H1 (cell line): ENCODE measurements around the gene SLC25A47. TPM values are rescaled to one million over a fixed set of nuclear protein-coding genes. Genes with fewer than 3 reads are reported as not detected.

ENCODE experiments used
- CTCF ChIA-PET: fragments of 300-600 bp; sonication (Branson Sonifier 250); formaldehyde crosslinking; loops from one replicate; lab custom pipeline; 2021; ENCODE audit not compliant: partially characterized antibody; lab: Charles Lee
- POLR2A ChIA-PET: fragments of 300-600 bp; sonication (Branson Sonifier 250); formaldehyde crosslinking; loops from one replicate; lab custom pipeline; 2021; ENCODE audit warnings: inconsistent platforms; ENCODE audit not compliant: partially characterized antibody; lab: Charles Lee
- DNase-seq, 2 experiments: peaks; one replicate each; pipeline versions ENCODE4 v3.0.0 to v3.0.0-alpha.2; 2010 to 2022; ENCODE audit warnings: low spot score in 2 of 2, low read depth in 1 of 2, mixed read lengths in 1 of 2
- FAIRE-seq: peaks from 2 replicates; lab custom pipeline; 2011; peaks lifted over from hg19 to GRCh38; lab: Jason Lieb, UNC
- H2AFZ ChIP-seq: 2 replicates; pipeline ENCODE4 v1.8.1; 2012; ENCODE audit warnings: low read length, inconsistent platforms
- H2AK5ac ChIP-seq: 2 replicates; pipeline ENCODE4 v1.6.1; 2013; ENCODE audit warnings: low read depth, low read length
- H2BK120ac ChIP-seq: replicated peaks from 2 replicates; pipeline ENCODE3; 2013; ENCODE audit warnings: low read depth, low read length, inconsistent platforms
- H2BK12ac ChIP-seq: 2 replicates; pipeline ENCODE4 v1.6.1; 2013; ENCODE audit warnings: low read depth, low read length
- H2BK15ac ChIP-seq: 2 replicates; pipeline ENCODE4 v1.6.1; 2013; ENCODE audit warnings: low read length
- H2BK20ac ChIP-seq: 2 replicates; pipeline ENCODE4 v1.6.1; 2013; ENCODE audit warnings: low read length
- H2BK5ac ChIP-seq: 2 replicates; pipeline ENCODE4 v1.6.1; 2013; ENCODE audit warnings: low read depth, low read length
- H3K14ac ChIP-seq: 2 replicates; pipeline ENCODE4 v1.6.1; 2013; ENCODE audit warnings: inconsistent platforms; ENCODE audit not compliant: insufficient read length
- H3K18ac ChIP-seq: 2 replicates; pipeline ENCODE4 v1.6.1; 2013; ENCODE audit warnings: low read length; ENCODE audit errors: extremely low read depth
- H3K23ac ChIP-seq: 2 replicates; pipeline ENCODE4 v1.6.1; 2013; ENCODE audit warnings: inconsistent platforms; ENCODE audit not compliant: insufficient read length
- H3K23me2 ChIP-seq: 2 replicates; pipeline ENCODE4 v1.6.1; 2013; ENCODE audit warnings: low read depth, low read length
- H3K27ac ChIP-seq: 2 replicates; pipeline ENCODE4 v1.6.1; 2011; ENCODE audit warnings: low read depth, low read length, inconsistent platforms
- H3K27me3 ChIP-seq, 4 experiments: replicated peaks in 1 of 4; 1 replicate in 1 of 4; 2 replicates in 3 of 4; pipeline versions ENCODE4 v1.6.1 to v1.8.1; 2011 to 2013; ENCODE audit warnings: low read length in 3 of 4, mild to moderate bottlenecking in 3 of 4, inconsistent platforms in 2 of 4, mixed read lengths in 2 of 4, moderate library complexity in 1 of 4; ENCODE audit not compliant: control insufficient read depth in 3 of 4, insufficient read depth in 3 of 4; ENCODE audit errors: extremely low read depth in 1 of 4
- H3K36me3 ChIP-seq, 4 experiments: 2 replicates each; pipeline versions ENCODE4 v1.6.1 to v1.8.1; 2011 to 2013; ENCODE audit warnings: mild to moderate bottlenecking in 4 of 4, low read length in 3 of 4, moderate library complexity in 2 of 4, control low read depth in 1 of 4, inconsistent platforms in 1 of 4; ENCODE audit not compliant: insufficient read depth in 4 of 4, control insufficient read depth in 2 of 4
- H3K4ac ChIP-seq: replicated peaks from 2 replicates; pipeline ENCODE3; 2013; ENCODE audit warnings: low read length, low read depth, mixed read lengths, inconsistent platforms; ENCODE audit not compliant: insufficient read length
- H3K4me1 ChIP-seq, 4 experiments: replicated peaks in 1 of 4; 1 replicate in 1 of 4; 2 replicates in 3 of 4; pipeline versions ENCODE4 v1.6.1 to v1.8.1; 2011 to 2013; ENCODE audit warnings: low read length in 3 of 4, inconsistent platforms in 2 of 4, mixed read lengths in 1 of 4; ENCODE audit not compliant: insufficient read depth in 4 of 4, control insufficient read depth in 3 of 4
- H3K4me2 ChIP-seq, 2 experiments: 2 replicates each; pipeline versions ENCODE4 v1.6.1 to v1.8.1; 2011 to 2013; ENCODE audit warnings: low read depth in 2 of 2, low read length in 2 of 2, control low read depth in 1 of 2, inconsistent platforms in 1 of 2, mild to moderate bottlenecking in 1 of 2; ENCODE audit not compliant: insufficient read depth in 1 of 2
- H3K4me3 ChIP-seq, 4 experiments: fragments of 200-600, 300-600 bp in 1 of 4; sonication (generic), shearing (Covaris generic), sonication (Bioruptor Twin) in 1 of 4; 2 replicates each; pipeline versions ENCODE4 v1.5.1 to v1.8.1; 2011 to 2016; ENCODE audit warnings: low read length in 4 of 4, low read depth in 3 of 4, control low read depth in 2 of 4, inconsistent platforms in 2 of 4, mild to moderate bottlenecking in 2 of 4, mixed read lengths in 1 of 4, moderate library complexity in 1 of 4; ENCODE audit not compliant: insufficient read depth in 2 of 4; ENCODE audit errors: extremely low read depth in 1 of 4
- H3K56ac ChIP-seq: replicated peaks from 2 replicates; pipeline ENCODE3; 2013; ENCODE audit warnings: low read depth, mild to moderate bottlenecking, mixed read lengths, low read length, inconsistent platforms; ENCODE audit not compliant: insufficient read length
- H3K79me1 ChIP-seq: 2 replicates; pipeline ENCODE4 v1.6.1; 2013; ENCODE audit warnings: low read depth, low read length, control low read depth
- H3K79me2 ChIP-seq, 2 experiments: 2 replicates each; pipeline versions ENCODE4 v1.6.1 to v1.8.1; 2012 to 2013; ENCODE audit warnings: low read length in 2 of 2, mild to moderate bottlenecking in 2 of 2, inconsistent platforms in 1 of 2; ENCODE audit not compliant: insufficient read depth in 2 of 2, control insufficient read depth in 1 of 2
- H3K9ac ChIP-seq, 4 experiments: replicated peaks in 1 of 4; 1 replicate in 1 of 4; 2 replicates in 3 of 4; pipeline versions ENCODE4 v1.6.1 to v1.8.1; 2011 to 2013; ENCODE audit warnings: low read depth in 3 of 4, low read length in 3 of 4, control low read depth in 2 of 4, mild to moderate bottlenecking in 2 of 4, moderate library complexity in 2 of 4, inconsistent platforms in 1 of 4; ENCODE audit errors: extremely low read depth in 1 of 4
- H3K9me3 ChIP-seq, 2 experiments: 2 replicates each; pipeline versions ENCODE4 v1.6.1 to v1.8.1; 2012 to 2013; ENCODE audit warnings: mild to moderate bottlenecking in 2 of 2, moderate library complexity in 2 of 2, control low read depth in 1 of 2, inconsistent platforms in 1 of 2, low read depth in 1 of 2, low read length in 1 of 2, mixed read lengths in 1 of 2; ENCODE audit not compliant: insufficient read depth in 2 of 2
- H4K20me1 ChIP-seq, 2 experiments: replicated peaks in 1 of 2; 2 replicates each; pipeline versions ENCODE3 to v1.8.1; 2011 to 2013; ENCODE audit warnings: inconsistent platforms in 2 of 2, low read length in 2 of 2, mild to moderate bottlenecking in 1 of 2; ENCODE audit not compliant: insufficient read depth in 2 of 2, control insufficient read depth in 1 of 2
- H4K5ac ChIP-seq: 2 replicates; pipeline ENCODE4 v1.6.1; 2013; ENCODE audit warnings: low read length, low read depth, mixed read lengths, inconsistent platforms; ENCODE audit not compliant: insufficient read length
- H4K8ac ChIP-seq: 2 replicates; pipeline ENCODE4 v1.8.0; 2013; ENCODE audit warnings: mild to moderate bottlenecking, moderate library complexity, low read length, inconsistent platforms; ENCODE audit not compliant: insufficient read depth; ENCODE audit errors: extremely low read depth
- H4K91ac ChIP-seq: replicated peaks from 2 replicates; pipeline ENCODE3; 2013; ENCODE audit warnings: low read length, mixed read lengths, inconsistent platforms; ENCODE audit not compliant: insufficient read length
- POU5F1 ChIP-seq: IDR thresholded peaks from 2 replicates; pipeline ENCODE4 v1.6.1; 2011; ENCODE audit warnings: low read depth, mild to moderate bottlenecking, low read length, moderate library complexity
- WGBS, 2 experiments: shearing (Covaris generic) in 1 of 2; methylation state at CpG; one replicate each; pipeline versions ENCODE4 v1.1.6 to v1.1.7; 2013 to 2015; ENCODE audit warnings: low lambda C conversion rate in 2 of 2, mixed read lengths in 2 of 2, inconsistent platforms in 1 of 2, low coverage in 1 of 2, missing lambda C conversion rate in 1 of 2; ENCODE audit not compliant: insufficient replicate concordance in 2 of 2, insufficient coverage in 1 of 2, insufficient read length in 1 of 2; ENCODE audit errors: extremely low coverage in 1 of 2, missing lambda C conversion rate in 1 of 2; 5-methylcytosine and 5-hydroxymethylcytosine counted together
- polyA plus RNA-seq, 7 experiments: library from polyadenylated mRNA; depleted of rRNA in 3 of 7; stranded (reverse) in 5 of 7; unstranded in 2 of 7; fragments of >200 nt in 5 of 7; fragments of 200-250 nt in 2 of 7; gene quantifications; 1 replicate in 5 of 7; 2 replicates in 1 of 7; 4 replicates in 1 of 7; pipeline versions ENCODE4 v1.2.1 to v1.2.3, GENCODE V29; 2011 to 2013; ENCODE audit warnings: missing spikeins in 2 of 7, mixed read lengths in 2 of 7
- total RNA-seq: library from RNA; stranded (reverse); fragmentation: NEBNext Ultra II Directional; extraction: Animal tissue kit (Norgen Biotek cat#: 25700); gene quantifications from 2 replicates; pipeline ENCODE4 v1.2.1, GENCODE V29; 2021
- TF ChIP-seq, protein P1 (sequence below): IDR thresholded peaks from 2 replicates; pipeline ENCODE4 v1.6.1; 2012; ENCODE audit warnings: inconsistent platforms

SLC25A47 gene
- total and polyA plus RNA-seq, 2 of the 8 experiments (the other 6 are each of a cell fraction or from before 2014, with no cell fraction given): not detected

DNA sequence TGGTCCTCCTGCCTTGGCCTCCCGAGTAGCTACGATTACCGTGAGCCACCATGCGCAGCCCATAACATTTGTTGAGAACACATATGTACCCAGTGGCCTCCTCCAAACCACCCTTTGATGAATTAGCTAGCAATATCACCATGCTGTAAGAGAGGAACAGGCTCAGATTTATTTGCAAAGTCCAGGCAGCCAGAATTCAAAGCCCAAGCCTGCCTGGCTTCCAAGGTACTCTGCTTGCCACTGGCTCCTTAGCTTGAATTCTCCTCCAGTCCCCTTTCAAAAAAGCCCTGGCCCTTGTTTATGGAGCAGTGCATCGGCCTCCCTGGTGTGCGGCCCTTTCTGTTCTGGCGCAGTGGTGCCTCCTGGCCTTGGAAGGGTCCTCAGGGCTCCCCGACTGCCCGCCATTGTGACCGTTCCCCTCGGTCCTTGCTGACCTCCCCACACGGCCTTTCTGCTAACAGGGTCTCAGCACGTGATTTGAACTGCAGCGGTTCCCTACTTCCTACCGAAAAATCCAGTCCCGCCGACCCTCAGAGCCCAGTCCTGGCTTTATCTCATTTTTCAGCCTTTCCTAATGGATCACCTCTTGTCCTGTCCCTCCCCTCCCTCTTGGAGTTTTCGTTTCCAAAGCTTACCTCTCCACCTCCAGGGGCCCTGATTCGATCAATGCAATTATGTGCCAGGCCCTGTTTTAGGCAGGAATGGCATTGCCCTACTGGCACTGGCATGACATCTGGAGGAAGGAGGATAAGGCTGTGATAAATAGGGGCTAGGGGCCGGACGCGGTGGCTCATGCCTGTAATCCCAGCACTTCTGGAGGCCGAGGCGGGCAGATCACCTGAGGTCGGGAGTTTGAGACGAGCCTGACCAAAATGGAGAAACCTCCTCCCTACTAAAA, 38.9 kb upstream of the SLC25A47 start:
- DNase-seq: peak in 1 of 2 experiments; percentile 66
- Histone ChIP-seq H3K23ac (no peak overlapping the region), H3K9me3 (no peaks in the 10 kb centered on the region), H2AK5ac (peak overlapping the region; percentile 53), H3K27me3 (no peaks in the 10 kb centered on the region), H3K27ac (peak overlapping the region; percentile 37; the same call in 1 of the 2 replicates), H4K5ac (peak overlapping the region; percentile 28), H3K36me3 (peaks cover 0 to 4% (median 0%) of the 10 kb centered on the region in 4 experiments; a peak in 3 of 8 replicates), H3K56ac (no peak overlapping the region), H3K18ac (peak overlapping the region; percentile 57; the same call in 1 of the 2 replicates), H3K4me3 (peak overlapping the region in 3 of 4 experiments; percentile 19 to 80 (median 44); a peak in 6 of 8 replicates), H4K91ac (peak overlapping the region; percentile 2), H2BK120ac (no peak overlapping the region), H2BK15ac (no peak overlapping the region), H3K23me2 (peaks cover 2% of the 10 kb centered on the region; the same call in 1 of the 2 replicates), H3K79me2 (peaks cover 0 to 27% of the 10 kb centered on the region in 2 experiments; a peak in 2 of 4 replicates), H4K20me1 (peaks cover 8 to 29% of the 10 kb centered on the region in 2 experiments), H3K9ac (peak overlapping the region in 3 of 4 experiments; percentile 14 to 42 (median 25); a peak in 1 of 7 replicates), H3K4me2 (peak overlapping the region; percentile 40 to 66), H3K4ac (peak overlapping the region; percentile 10), H2BK20ac (no peak overlapping the region), H3K14ac (no peak overlapping the region), H2BK5ac (peak overlapping the region; percentile 53; the same call in 1 of the 2 replicates), H2BK12ac (no peak overlapping the region), H2AFZ (no peak overlapping the region), H3K79me1 (peaks cover 15% of the 10 kb centered on the region; the same call in 1 of the 2 replicates), H4K8ac (peak overlapping the region; percentile 52; the same call in 1 of the 2 replicates), H3K4me1 (peaks cover 8 to 15% (median 11%) of the 10 kb centered on the region in 4 experiments)
- TF ChIP-seq, protein P1, sequence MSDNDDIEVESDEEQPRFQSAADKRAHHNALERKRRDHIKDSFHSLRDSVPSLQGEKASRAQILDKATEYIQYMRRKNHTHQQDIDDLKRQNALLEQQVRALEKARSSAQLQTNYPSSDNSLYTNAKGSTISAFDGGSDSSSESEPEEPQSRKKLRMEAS: 0 out of 2 replicates have a peak, but pooled peaks have one; percentile 7
- no peak for TF ChIP-seq POU5F1
- ChIA-PET CTCF (interaction anchor here (0.7 to 4.0 kb wide), 24 partner anchors 9 to 111 kb away, joined by 3 to 23 read pairs (median 4); no protein-coding TSS in a partner anchor), POLR2A (interaction anchor here (0.6 to 16.0 kb wide), 12 partner anchors 10 to 155 kb away, joined by 3 to 200 read pairs (median 5); partner anchors contain the start of gene SLC25A29)
- 77% methylated on average over 26 of the region's 26 CpGs; no CpG with 5 or more reads in 1 of the 2 experiments for whole genome bisulfite sequencing, 2 experiments
- no peak for FAIRE-seq
